IMR-90 (cell line): ENCODE measurements around the gene GJC1. TPM values are rescaled to one million over a fixed set of nuclear protein-coding genes. Genes with fewer than 3 reads are reported as not detected.

ENCODE experiments used
- ATAC-seq: fragments of 200-7000 bp; cut with Tn5 transposase; 2 replicates; pipeline ENCODE4 v1.9.1; 2020; ENCODE audit warnings: low read depth, mild to moderate bottlenecking, moderate library complexity
- BruUV-seq: library from RNA; stranded (reverse); fragments of 400-500 nt; replicated peaks from 2 replicates; lab custom pipeline; 2021; lab: Mats Ljungman, UMichigan
- CTCF ChIA-PET: fragments of 300-600 bp; formaldehyde crosslinking; extraction: SDS; loops from one replicate; lab custom pipeline; 2021; ENCODE audit warnings: antibody characterized with exemption; lab: Yijun Ruan, JAX
- POLR2A ChIA-PET: fragments of 300-600 bp; sonication (Branson Sonifier 250); formaldehyde crosslinking; loops from one replicate; lab custom pipeline; 2022; ENCODE audit warnings: antibody characterized with exemption; ENCODE audit not compliant: unreplicated experiment; lab: Charles Lee
- DNase-seq: peaks from one replicate; pipeline ENCODE4 v3.0.0; 2013
- H2AFZ ChIP-seq: replicated peaks from 2 replicates; pipeline ENCODE3; 2013; ENCODE audit warnings: low read length, mild to moderate bottlenecking; ENCODE audit not compliant: poor library complexity
- H2AK5ac ChIP-seq: 2 replicates; pipeline ENCODE4 v1.6.1; 2013; ENCODE audit warnings: low read depth, low read length, inconsistent platforms
- H2AK9ac ChIP-seq: replicated peaks from 2 replicates; pipeline ENCODE3; 2013; ENCODE audit warnings: mild to moderate bottlenecking, low read depth, low read length, moderate library complexity; ENCODE audit not compliant: poor library complexity
- H2BK120ac ChIP-seq: 2 replicates; pipeline ENCODE4 v1.6.1; 2013; ENCODE audit warnings: low read depth, low read length, inconsistent platforms
- H2BK15ac ChIP-seq: 3 replicates; pipeline ENCODE4 v1.6.1; 2013; ENCODE audit warnings: low read depth, low read length, inconsistent platforms
- H2BK20ac ChIP-seq: 2 replicates; pipeline ENCODE4 v1.6.1; 2013; ENCODE audit warnings: low read depth, mild to moderate bottlenecking, inconsistent platforms, low read length, moderate library complexity
- H2BK5ac ChIP-seq: 2 replicates; pipeline ENCODE4 v1.6.1; 2013; ENCODE audit warnings: mild to moderate bottlenecking, low read depth, low read length, inconsistent platforms; ENCODE audit not compliant: poor library complexity, severe bottlenecking
- H3K14ac ChIP-seq: replicated peaks from 2 replicates; pipeline ENCODE4 v1.6.1; 2013; ENCODE audit warnings: low read depth, low read length, inconsistent platforms
- H3K18ac ChIP-seq: 2 replicates; pipeline ENCODE4 v1.6.1; 2013; ENCODE audit warnings: low read depth, low read length, control low read depth
- H3K23ac ChIP-seq: 2 replicates; pipeline ENCODE4 v1.6.1; 2013; ENCODE audit warnings: low read depth, low read length, inconsistent platforms
- H3K27ac ChIP-seq: 2 replicates; pipeline ENCODE4 v1.5.1; 2013; ENCODE audit warnings: mild to moderate bottlenecking, control low read depth, low read length; ENCODE audit not compliant: insufficient read depth
- H3K27me3 ChIP-seq: 2 replicates; pipeline ENCODE4 v1.6.1; 2013; ENCODE audit warnings: low read length; ENCODE audit not compliant: control insufficient read depth, insufficient read depth
- H3K36me3 ChIP-seq: 2 replicates; pipeline ENCODE4 v1.6.1; 2013; ENCODE audit warnings: low read length, mixed read lengths; ENCODE audit not compliant: control insufficient read depth, insufficient read depth
- H3K4ac ChIP-seq: 2 replicates; pipeline ENCODE4 v1.6.1; 2013; ENCODE audit warnings: low read depth, low read length, inconsistent platforms
- H3K4me1 ChIP-seq: 2 replicates; pipeline ENCODE4 v1.6.1; 2013; ENCODE audit warnings: low read length, mixed read lengths; ENCODE audit not compliant: control insufficient read depth, insufficient read depth
- H3K4me2 ChIP-seq: 2 replicates; pipeline ENCODE4 v1.6.1; 2013; ENCODE audit warnings: low read depth, mild to moderate bottlenecking, control low read depth, low read length, moderate library complexity
- H3K4me3 ChIP-seq: 2 replicates; pipeline ENCODE4 v1.5.1; 2013; ENCODE audit warnings: low read depth, mild to moderate bottlenecking, control low read depth, low read length, moderate library complexity; ENCODE audit not compliant: insufficient read depth
- H3K56ac ChIP-seq: 2 replicates; pipeline ENCODE4 v1.6.1; 2013; ENCODE audit warnings: low read length, inconsistent platforms; ENCODE audit not compliant: insufficient read depth; ENCODE audit errors: extremely low read depth
- H3K79me1 ChIP-seq, 2 experiments: 2 replicates each; pipeline ENCODE4 v1.6.1; 2013; ENCODE audit warnings: low read length in 2 of 2, inconsistent platforms in 1 of 2, low read depth in 1 of 2
- H3K9ac ChIP-seq: 2 replicates; pipeline ENCODE4 v1.6.1; 2013; ENCODE audit warnings: low read depth, low read length, control low read depth
- H3K9me1 ChIP-seq: 2 replicates; pipeline ENCODE4 v1.6.1; 2013; ENCODE audit warnings: low read length, inconsistent platforms; ENCODE audit not compliant: insufficient read depth
- H3K9me3 ChIP-seq: 2 replicates; pipeline ENCODE4 v1.6.1; 2013; ENCODE audit warnings: low read length; ENCODE audit not compliant: control insufficient read depth, insufficient read depth
- H4K20me1 ChIP-seq: 2 replicates; pipeline ENCODE4 v1.6.1; 2013; ENCODE audit warnings: low read length, inconsistent platforms; ENCODE audit not compliant: insufficient read depth
- H4K5ac ChIP-seq: 2 replicates; pipeline ENCODE4 v1.6.1; 2013; ENCODE audit warnings: mild to moderate bottlenecking, low read depth, low read length, control low read depth
- H4K8ac ChIP-seq, 2 experiments: 2 replicates each; pipeline ENCODE4 v1.6.1; 2013; ENCODE audit warnings: low read depth in 2 of 2, low read length in 2 of 2, control low read depth in 1 of 2, inconsistent platforms in 1 of 2
- H4K91ac ChIP-seq: 2 replicates; pipeline ENCODE4 v1.6.1; 2013; ENCODE audit warnings: low read depth, low read length, inconsistent platforms; ENCODE audit not compliant: insufficient read depth
- BHLHE40 ChIP-seq: fragments of 150-350 bp; IDR thresholded peaks from 2 replicates; pipeline ENCODE4 v1.6.1; 2016; ENCODE audit warnings: mild to moderate bottlenecking, low read depth, low read length
- CEBPB ChIP-seq: IDR thresholded peaks from 2 replicates; pipeline ENCODE4 v1.6.1; 2012; ENCODE audit warnings: low read depth, low read length, improper control_type of control experiment
- CHD1 ChIP-seq: IDR thresholded peaks from 2 replicates; pipeline ENCODE4 v1.6.1; 2012; ENCODE audit warnings: low read depth, low read length, improper control_type of control experiment
- CTCF ChIP-seq: conservative IDR thresholded peaks from 2 replicates; pipeline ENCODE4 v1.5.1; 2012; ENCODE audit warnings: mild to moderate bottlenecking, low read depth, low read length, improper control_type of control experiment
- ELK1 ChIP-seq: fragments of 150-350 bp; IDR thresholded peaks from 2 replicates; pipeline ENCODE4 v1.6.1; 2016; ENCODE audit warnings: low read depth, mild to moderate bottlenecking, low read length, moderate library complexity, borderline replicate concordance
- FOS ChIP-seq: fragments of 150-350 bp; IDR thresholded peaks from 2 replicates; pipeline ENCODE4 v1.6.1; 2016; ENCODE audit warnings: low read depth, low read length
- MAFK ChIP-seq: IDR thresholded peaks from 2 replicates; pipeline ENCODE4 v1.6.1; 2012; ENCODE audit warnings: low read depth, low read length, improper control_type of control experiment
- MAZ ChIP-seq: IDR thresholded peaks from 2 replicates; pipeline ENCODE4 v1.6.1; 2012; ENCODE audit warnings: low read depth, mild to moderate bottlenecking, low read length, improper control_type of control experiment, moderate library complexity, borderline replicate concordance
- MXI1 ChIP-seq: IDR thresholded peaks from 2 replicates; pipeline ENCODE4 v1.6.1; 2012; ENCODE audit warnings: low read depth, mild to moderate bottlenecking, low read length, moderate library complexity, borderline replicate concordance
- NFE2L2 ChIP-seq: fragments of 150-350 bp; IDR thresholded peaks from 2 replicates; pipeline ENCODE4 v1.6.1; 2016; ENCODE audit warnings: low read depth, mild to moderate bottlenecking, low read length
- POLR2A ChIP-seq: IDR thresholded peaks from 2 replicates; pipeline ENCODE4 v1.6.1; 2012; ENCODE audit warnings: mild to moderate bottlenecking, low read depth, low read length
- RAD21 ChIP-seq: IDR thresholded peaks from 2 replicates; pipeline ENCODE4 v1.6.1; 2012; ENCODE audit warnings: low read length, improper control_type of control experiment
- RCOR1 ChIP-seq: IDR thresholded peaks from 2 replicates; pipeline ENCODE4 v1.6.1; 2012; ENCODE audit warnings: mild to moderate bottlenecking, low read length, improper control_type of control experiment; ENCODE audit not compliant: insufficient replicate concordance
- RFX5 ChIP-seq: IDR thresholded peaks from 2 replicates; pipeline ENCODE4 v1.8.0; 2012; ENCODE audit warnings: low read depth, mild to moderate bottlenecking, low read length, moderate library complexity
- SMC3 ChIP-seq: fragments of 150-350 bp; IDR thresholded peaks from 2 replicates; pipeline ENCODE4 v1.6.1; 2016; ENCODE audit warnings: low read depth, mild to moderate bottlenecking, antibody characterized with exemption, low read length, moderate library complexity
- USF2 ChIP-seq: fragments of 150-350 bp; IDR thresholded peaks from 2 replicates; pipeline ENCODE4 v1.6.1; 2017; ENCODE audit warnings: mild to moderate bottlenecking, antibody characterized with exemption, low read length, low read depth
- WGBS, 2 experiments: methylation state at CpG; one replicate each; pipeline versions ENCODE4 v1.1.5 to v1.1.7; 2013; ENCODE audit warnings: missing lambda C conversion rate in 2 of 2; ENCODE audit not compliant: insufficient read length in 1 of 2; ENCODE audit errors: extremely low coverage in 2 of 2; 5-methylcytosine and 5-hydroxymethylcytosine counted together
- dilution Hi-C: fragments of 300-500 bp; cut with HindIII; formaldehyde crosslinking; loops from one replicate; pipeline ENCODE4 v1.14.3; 2018; ENCODE audit warnings: low sequenced_read_pairs; ENCODE audit not compliant: unreplicated experiment
- in situ Hi-C: fragments of 300-500 bp; cut with MboI; formaldehyde crosslinking; loops from 3 replicates; pipeline ENCODE4 v1.14.3; 2019; ENCODE audit warnings: low sequenced_read_pairs, inconsistent platforms, mixed read lengths
- intact Hi-C: fragments of 100-400 bp; cut with micrococcal nuclease; formaldehyde crosslinking; loops from 2 replicates; pipeline ENCODE4 v1.10.0; 2022
- polyA plus RNA-seq, 3 experiments: library from polyadenylated mRNA; depleted of rRNA; stranded (reverse); fragments of >200 nt; gene quantifications; 2 replicates each; pipeline ENCODE4 v1.2.3, GENCODE V29; 2012; ENCODE audit warnings: low replicate concordance in 1 of 3
- total RNA-seq: library from RNA; depleted of rRNA; stranded (reverse); fragments of >200 nt; gene quantifications from 2 replicates; pipeline ENCODE4 v1.2.3, GENCODE V29; 2012

Gene GJC1
- total and polyA plus RNA-seq, 2 of the 4 experiments (the other 2 are of a cell fraction) = 23.9 to 69.7 TPM

- ChIA-PET CTCF (interaction anchor here (0.6 to 4.8 kb wide), 4 partner anchors 81 to 121 kb away, joined by 3 to 25 read pairs (median 4); no protein-coding TSS in a partner anchor), POLR2A (no interaction called here)
- Histone ChIP-seq H3K18ac (no peak overlapping the region), H2BK120ac (no peak overlapping the region), H2AFZ (no peak overlapping the region), H3K14ac (no peak overlapping the region), H2BK20ac (no peak overlapping the region), H3K9ac (no peak overlapping the region), H4K5ac (no peak overlapping the region), H3K27ac (no peak overlapping the region), H3K4me1 (no peaks in the 10 kb centered on the region), H3K23ac (no peak overlapping the region), H3K9me1 (no peaks in the 10 kb centered on the region), H3K4ac (no peak overlapping the region), H4K91ac (no peak overlapping the region), H4K20me1 (no peaks in the 10 kb centered on the region; the same call in 1 of the 2 replicates), H3K79me1 (peaks cover 0 to 9% of the 10 kb centered on the region in 2 experiments; a peak in 1 of 4 replicates), H3K4me3 (no peak overlapping the region), H3K56ac (no peak overlapping the region), H2AK9ac (no peak overlapping the region), H4K8ac (no peak overlapping the region), H2BK15ac (no peak overlapping the region), H3K9me3 (no peaks in the 10 kb centered on the region), H2BK5ac (no peak overlapping the region), H3K4me2 (no peak overlapping the region), H2AK5ac (no peak overlapping the region), H3K27me3 (no peaks in the 10 kb centered on the region), H3K36me3 (peaks cover 53% of the 10 kb centered on the region)
- no CpG with 5 or more reads among the region's 1 CpG for WGBS, 2 experiments
- intact Hi-C loops (loop anchor here (1.0 kb wide), 3 partner anchors 13 to 90 kb away; no protein-coding TSS in a partner anchor), dilution Hi-C loops (no loop called here), in situ Hi-C loops (no loop called here)
- peak; percentile 73 for DNase-seq
- no TSS peak for BruUV-seq
- ATAC-seq = peak; percentile 89
- peak; percentile 98 for TF ChIP-seq SMC3
- TF ChIP-seq MAFK = no peak
- TF ChIP-seq CTCF = peak; percentile 89
- TF ChIP-seq FOS = no peak
- TF ChIP-seq CEBPB = no peak
- TF ChIP-seq USF2 = no peak
- no peak for TF ChIP-seq ELK1
- TF ChIP-seq BHLHE40 = no peak
- no peak for TF ChIP-seq MXI1
- no peak for TF ChIP-seq POLR2A
- TF ChIP-seq RFX5 = no peak
- no peak for TF ChIP-seq RCOR1
- TF ChIP-seq NFE2L2 = no peak
- no peak for TF ChIP-seq MAZ
- peak; percentile 82 for TF ChIP-seq RAD21
- no peak for TF ChIP-seq CHD1
Measured at GRCh38 chr17:44865231-44865660, 35.2 kb upstream of the GJC1 start.
